CD4-positive, alpha-beta T cell (primary cell): Measurements from ENCODE around the gene LMOD1. TPM values are rescaled to one million over a fixed set of nuclear protein-coding genes. Genes with fewer than 3 reads are reported as not detected.

Source experiments
- ATAC-seq: fragments of 200-7000 bp; cut with Tn5 transposase; one replicate; pipeline ENCODE4 v1.10.0; 2022; ENCODE audit warnings: mild to moderate bottlenecking; ENCODE audit not compliant: poor library complexity
- CTCF ChIA-PET: fragments of 350-600 bp; sonication (Branson Sonifier 250); formaldehyde crosslinking; loops from one replicate; lab custom pipeline; 2021; ENCODE audit warnings: antibody characterized with exemption, inconsistent platforms; lab: Charles Lee
- POLR2A ChIA-PET: fragments of 350-600 bp; sonication (Branson Sonifier 250); formaldehyde crosslinking; loops from one replicate; lab custom pipeline; 2021; ENCODE audit warnings: antibody characterized with exemption, inconsistent platforms; lab: Charles Lee
- DNase-seq, 14 experiments: peaks; one replicate each; pipeline ENCODE4 v3.0.0-alpha.2; 2013 to 2020; ENCODE audit warnings: mixed read lengths in 2 of 14
- H3K27ac ChIP-seq, 2 donors: one replicate each; pipeline versions ENCODE4 v1.5.1 to v1.7.0; 2013; ENCODE audit warnings: low read length in 2 of 2, low read depth in 1 of 2, mild to moderate bottlenecking in 1 of 2
- H3K27me3 ChIP-seq, 2 experiments: 1 replicate in 1 of 2; 2 replicates in 1 of 2; pipeline versions ENCODE4 v1.6.1 to v1.7.0; 2013; ENCODE audit warnings: low read length in 2 of 2, control low read depth in 1 of 2, mild to moderate bottlenecking in 1 of 2, moderate library complexity in 1 of 2; ENCODE audit not compliant: insufficient read depth in 2 of 2, control insufficient read depth in 1 of 2
- H3K36me3 ChIP-seq: one replicate; pipeline ENCODE4 v1.6.1; 2013; ENCODE audit warnings: low read length, control low read depth; ENCODE audit not compliant: insufficient read depth
- H3K4me1 ChIP-seq: one replicate; pipeline ENCODE4 v1.6.1; 2013; ENCODE audit warnings: low read length, control low read depth; ENCODE audit not compliant: insufficient read depth
- H3K4me3 ChIP-seq: one replicate; pipeline ENCODE4 v1.5.1; 2013; ENCODE audit warnings: mild to moderate bottlenecking, low read length, moderate library complexity
- H3K9me3 ChIP-seq, 2 experiments: 1 replicate in 1 of 2; 2 replicates in 1 of 2; pipeline versions ENCODE4 v1.6.1 to v1.7.0; 2013; ENCODE audit warnings: low read length in 2 of 2, mild to moderate bottlenecking in 2 of 2, control low read depth in 1 of 2, moderate library complexity in 1 of 2; ENCODE audit not compliant: control insufficient read depth in 1 of 2, insufficient read depth in 1 of 2
- H3K27ac Mint-ChIP-seq: one replicate; pipeline ENCODE4 v1.8.0; 2020; ENCODE audit warnings: mixed read lengths
- H3K27me3 Mint-ChIP-seq: one replicate; pipeline ENCODE4 v1.8.0; 2021; ENCODE audit warnings: mixed read lengths
- H3K36me3 Mint-ChIP-seq: one replicate; pipeline ENCODE4 v1.8.0; 2021; ENCODE audit warnings: low read depth, mixed read lengths
- H3K4me1 Mint-ChIP-seq: one replicate; pipeline ENCODE4 v1.8.0; 2021; ENCODE audit warnings: low read depth, mixed read lengths
- H3K4me3 Mint-ChIP-seq: one replicate; pipeline ENCODE4 v1.8.0; 2020; ENCODE audit warnings: mild to moderate bottlenecking, mixed read lengths
- H3K9me3 Mint-ChIP-seq: one replicate; pipeline ENCODE4 v1.8.0; 2020; ENCODE audit warnings: mixed read lengths
- CTCF ChIP-seq: fragments of 200-600 bp; IDR thresholded peaks from one replicate; pipeline ENCODE4 v1.8.0; 2022; ENCODE audit warnings: antibody characterized with exemption, mild to moderate bottlenecking
- intact Hi-C, 2 experiments: fragments of 100-400 bp; cut with DNase I in 1 of 2; cut with micrococcal nuclease in 1 of 2; formaldehyde crosslinking; loops; one replicate each; pipeline versions ENCODE4 v1.15.1 to v1.9.0; 2023 to 2025; cut with DNase I, micrococcal nuclease
- total RNA-seq, 174 experiments: library from RNA in 2 of 174; stranded (reverse) in 2 of 174; gene quantifications; one replicate each; pipeline ENCODE4 v1.2.3 and lab custom pipeline; 2021 to 2026

Gene LMOD1
- total RNA-seq, 2 experiments from 2014 or later: not detected

DNA sequence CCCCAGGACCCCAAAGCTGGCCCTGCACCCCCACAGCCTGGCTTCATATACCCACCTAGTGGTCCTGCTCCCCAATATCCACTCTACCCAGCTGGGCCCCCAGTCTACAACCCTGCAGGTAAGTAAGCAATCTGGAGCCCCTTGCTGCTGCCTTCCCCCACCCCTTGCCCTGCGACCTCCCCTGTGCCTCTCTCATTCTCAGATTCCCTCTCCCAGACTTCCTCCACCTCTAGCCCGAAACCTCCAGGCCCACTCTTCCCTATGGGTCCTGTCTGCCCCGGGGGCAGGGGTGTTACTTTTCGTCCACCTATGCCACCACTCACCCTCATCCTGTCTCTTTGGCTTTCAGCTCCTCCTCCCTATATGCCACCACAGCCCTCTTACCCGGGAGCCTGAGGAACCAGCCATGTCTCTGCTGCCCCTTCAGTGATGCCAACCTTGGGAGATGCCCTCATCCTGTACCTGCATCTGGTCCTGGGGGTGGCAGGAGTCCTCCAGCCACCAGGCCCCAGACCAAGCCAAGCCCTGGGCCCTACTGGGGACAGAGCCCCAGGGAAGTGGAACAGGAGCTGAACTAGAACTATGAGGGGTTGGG lies 54.8 kb downstream of the LMOD1 start:
- Histone ChIP-seq H3K4me1 (peaks cover 24% of the 10 kb centered on the region), H3K27me3 (peaks cover 35 to 51% of the 10 kb centered on the region in 2 experiments), H3K27ac (no peak overlapping the region), H3K9me3 (peaks cover 0 to 20% of the 10 kb centered on the region in 2 experiments), H3K36me3 (no peaks in the 10 kb centered on the region), H3K4me3 (no peak overlapping the region)
- ChIA-PET CTCF (no interaction called here), POLR2A (no interaction called here)
- no peak for ATAC-seq
- Mint-ChIP-seq H3K9me3 (no peaks in the 10 kb centered on the region), H3K4me1 (peaks cover 12% of the 10 kb centered on the region), H3K36me3 (no peaks in the 10 kb centered on the region), H3K4me3 (no peak overlapping the region), H3K27ac (no peak overlapping the region), H3K27me3 (peaks cover 72% of the 10 kb centered on the region)
- intact Hi-C loops: no loop called here
- no peak for DNase-seq
- no peak for TF ChIP-seq CTCF

GRCh38 chr1:201890806-201891450 lies 55.4 kb downstream of the LMOD1 start:
- H3K27me3 ChIP-seq: peaks cover 35 to 51% of the 10 kb centered on the region in 2 experiments
- Mint-ChIP-seq H3K27me3 (peaks cover 69% of the 10 kb centered on the region), H3K9me3 (no peaks in the 10 kb centered on the region), H3K27ac (no peak overlapping the region), H3K4me1 (peaks cover 7% of the 10 kb centered on the region), H3K36me3 (no peaks in the 10 kb centered on the region), H3K4me3 (no peak overlapping the region)
- H3K9me3 ChIP-seq: peaks cover 0 to 20% of the 10 kb centered on the region in 2 experiments
- intact Hi-C loops: no loop called here
- no peak for TF ChIP-seq CTCF
- H3K4me3 ChIP-seq: no peak overlapping the region
- H3K27ac ChIP-seq: no peak overlapping the region
- ChIA-PET CTCF (no interaction called here), POLR2A (no interaction called here)
- H3K4me1 ChIP-seq: peaks cover 20% of the 10 kb centered on the region
- no peak for DNase-seq
- no peak for ATAC-seq
- no peaks in the 10 kb centered on the region for H3K36me3 ChIP-seq

DNA sequence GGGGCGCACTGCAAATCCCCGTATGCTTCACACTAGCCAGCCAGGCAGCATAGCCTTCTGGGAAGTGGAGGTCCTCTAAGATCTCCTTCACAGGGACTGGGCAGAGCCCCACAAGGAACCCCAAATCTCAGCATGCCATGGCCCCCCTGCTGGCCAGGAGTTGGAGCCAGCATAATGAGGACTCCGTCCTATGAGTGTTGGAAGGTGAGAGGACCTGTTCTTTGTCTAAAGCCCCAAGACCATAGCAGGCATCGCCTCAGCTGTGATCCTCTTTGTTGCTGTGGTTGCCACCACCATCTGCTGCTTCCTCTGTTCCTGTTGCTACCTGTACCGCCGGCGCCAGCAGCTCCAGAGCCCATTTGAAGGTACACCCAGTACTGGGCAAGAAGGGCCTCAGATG lies 56.1 kb downstream of the LMOD1 start:
- H3K4me1 Mint-ChIP-seq: peaks cover 5% of the 10 kb centered on the region
- H3K9me3 ChIP-seq: peaks cover 0 to 20% of the 10 kb centered on the region in 2 experiments
- peaks cover 66% of the 10 kb centered on the region for H3K27me3 Mint-ChIP-seq
- no peak overlapping the region for H3K27ac ChIP-seq
- intact Hi-C loops: no loop called here
- H3K4me3 Mint-ChIP-seq: no peak overlapping the region
- no peak for ATAC-seq
- H3K9me3 Mint-ChIP-seq: no peaks in the 10 kb centered on the region
- ChIA-PET CTCF (no interaction called here), POLR2A (no interaction called here)
- no peak for TF ChIP-seq CTCF
- no peak for DNase-seq
- no peak overlapping the region for H3K4me3 ChIP-seq
- H3K4me1 ChIP-seq: peaks cover 15% of the 10 kb centered on the region
- no peaks in the 10 kb centered on the region for H3K36me3 ChIP-seq
- H3K36me3 Mint-ChIP-seq: no peaks in the 10 kb centered on the region
- no peak overlapping the region for H3K27ac Mint-ChIP-seq
- H3K27me3 ChIP-seq: peaks cover 35 to 51% of the 10 kb centered on the region in 2 experiments
